GM19397 (cell line): Measurements from ENCODE around the gene PPIP5K2.

Experiments
- ATAC-seq: cut with Tn5 transposase; IDR thresholded peaks from one replicate; pipeline ENCODE4 v1.9.1; 2021; ENCODE audit warnings: mild to moderate bottlenecking, moderate library complexity; ENCODE audit not compliant: unreplicated experiment

PPIP5K2 gene

GRCh38 chr5:103235891-103236290 lies 115.8 kb downstream of the PPIP5K2 start:
- no peak for ATAC-seq

- no peak for ATAC-seq
These were observed 117.7 kb downstream of the PPIP5K2 start for GRCh38 chr5:103237778-103238177.

GRCh38 chr5:103243665-103244064 lies 123.6 kb downstream of the PPIP5K2 start:
- ATAC-seq = no peak

GRCh38 chr5:103244398-103244797 lies 124.3 kb downstream of the PPIP5K2 start:
- no peak for ATAC-seq

GRCh38 chr5:103245761-103246160 lies 125.7 kb downstream of the PPIP5K2 start:
- ATAC-seq = no peak

- ATAC-seq = no peak
These were observed 127.0 kb downstream of the PPIP5K2 start for GRCh38 chr5:103247118-103247517.

- ATAC-seq = no peak
These were observed 129.0 kb downstream of the PPIP5K2 start for GRCh38 chr5:103249068-103249467.

GRCh38 chr5:103254921-103255320 lies 134.8 kb downstream of the PPIP5K2 start:
- ATAC-seq = no peak

GRCh38 chr5:103255691-103256090 lies 135.6 kb downstream of the PPIP5K2 start:
- ATAC-seq = no peak

- no peak for ATAC-seq
These were observed 136.1 kb downstream of the PPIP5K2 start for GRCh38 chr5:103256178-103256577.

- peak; percentile 83 for ATAC-seq
These were observed 138.4 kb downstream of the PPIP5K2 start, which contains the start of gene MACIR for GRCh38 chr5:103258368-103258956. TSS of gene MACIR (plus strand) at chr5:103258763. CDS start at chr5:103275920, 17,157 bp downstream.

- ATAC-seq = peak; percentile 39
These were observed 139.0 kb downstream of the PPIP5K2 start for GRCh38 chr5:103258957-103259704.

- ATAC-seq = no peak
These were observed 139.7 kb downstream of the PPIP5K2 start for GRCh38 chr5:103259705-103260355.

GRCh38 chr5:103260951-103261350 lies 140.8 kb downstream of the PPIP5K2 start:
- peak; percentile 20 for ATAC-seq
